ENCODE measurements around the gene NRG3.

The NRG3 gene

GRCh38 chr10:82294874-82295378 lies 419.9 kb downstream of the NRG3 start:
- TF ChIP-seq CTCF (IDR thresholded peaks at IDR 0.05; ENCODE audit: low read depth, low read length): no peak
- no peaks in the 10 kb centered on the region for H3K4me1 ChIP-seq
- H3K36me3 ChIP-seq: no peaks in the 10 kb centered on the region
- DNase-seq: no peak
- H3K4me3 ChIP-seq (ENCODE audit: low read depth, low read length): no peak overlapping the region
- no peaks in the 10 kb centered on the region for H3K27me3 ChIP-seq
- H3K9me3 ChIP-seq: no peaks in the 10 kb centered on the region

GRCh38 chr10:82308641-82309040 lies 433.6 kb downstream of the NRG3 start:
- Histone ChIP-seq H3K9me3 (no peaks in the 10 kb centered on the region), H3K4me1 (no peaks in the 10 kb centered on the region), H3K27me3 (no peaks in the 10 kb centered on the region), H3K4me3 (ENCODE audit: low read depth, low read length) (no peak overlapping the region), H3K36me3 (no peaks in the 10 kb centered on the region)
- no peak for DNase-seq
- TF ChIP-seq CTCF (IDR thresholded peaks at IDR 0.05; ENCODE audit: low read depth, low read length): no peak

GRCh38 chr10:82310839-82311238 lies 435.8 kb downstream of the NRG3 start:
- Histone ChIP-seq H3K36me3 (no peaks in the 10 kb centered on the region), H3K4me1 (no peaks in the 10 kb centered on the region), H3K27me3 (no peaks in the 10 kb centered on the region), H3K9me3 (no peaks in the 10 kb centered on the region), H3K4me3 (ENCODE audit: low read depth, low read length) (no peak overlapping the region)
- no peak for DNase-seq
- TF ChIP-seq CTCF (IDR thresholded peaks at IDR 0.05; ENCODE audit: low read depth, low read length): no peak

- Histone ChIP-seq H3K4me3 (ENCODE audit: low read depth, low read length) (no peak overlapping the region), H3K27me3 (no peaks in the 10 kb centered on the region), H3K9me3 (no peaks in the 10 kb centered on the region), H3K36me3 (no peaks in the 10 kb centered on the region), H3K4me1 (no peaks in the 10 kb centered on the region)
- no peak for TF ChIP-seq CTCF (IDR thresholded peaks at IDR 0.05; ENCODE audit: low read depth, low read length)
- DNase-seq: no peak
Measured at GRCh38 chr10:82313401-82313800, 438.4 kb downstream of the NRG3 start.

GRCh38 chr10:82318534-82318933 lies 443.5 kb downstream of the NRG3 start:
- no peaks in the 10 kb centered on the region for H3K9me3 ChIP-seq
- H3K36me3 ChIP-seq: no peaks in the 10 kb centered on the region
- H3K4me1 ChIP-seq: no peaks in the 10 kb centered on the region
- no peak for TF ChIP-seq CTCF (IDR thresholded peaks at IDR 0.05; ENCODE audit: low read depth, low read length)
- DNase-seq: no peak
- H3K27me3 ChIP-seq: no peaks in the 10 kb centered on the region
- H3K4me3 ChIP-seq (ENCODE audit: low read depth, low read length): no peak overlapping the region

GRCh38 chr10:82319074-82319473 lies 444.1 kb downstream of the NRG3 start:
- no peaks in the 10 kb centered on the region for H3K4me1 ChIP-seq
- no peak for TF ChIP-seq CTCF (IDR thresholded peaks at IDR 0.05; ENCODE audit: low read depth, low read length)

More at GRCh38 chr10:82319074-82319473, 444.1 kb downstream of the NRG3 start:
- Histone ChIP-seq H3K4me3 (ENCODE audit: low read depth, low read length) (no peak overlapping the region), H3K27me3 (no peaks in the 10 kb centered on the region), H3K36me3 (no peaks in the 10 kb centered on the region), H3K9me3 (no peaks in the 10 kb centered on the region)
- DNase-seq: no peak

Data from BE2C (cell line).